ENCODE measurements around the gene FOXN1. TPM values are rescaled to one million over a fixed set of nuclear protein-coding genes. Genes with fewer than 3 reads are reported as not detected.

FOXN1 gene
- total RNA-seq, 4 donors from 2014 or later, result not detected

- H3K36me3 ChIP-seq, result peaks cover 0 to 65% (median 0%) of the 10 kb centered on the region in 3 donors
- DNase-seq, result no peak
These were observed 14.9 kb upstream of the FOXN1 start for GRCh38 chr17:28491286-28491685.

GRCh38 chr17:28491860-28492259, 14.3 kb upstream of the FOXN1 start:
- no peak for DNase-seq
- H3K27me3 ChIP-seq, result no peaks in the 10 kb centered on the region
- H3K4me3 ChIP-seq, result no peak overlapping the region
- no peaks in the 10 kb centered on the region for H3K4me1 ChIP-seq
- H3K36me3 ChIP-seq, result peaks cover 0 to 67% (median 0%) of the 10 kb centered on the region in 3 donors
- TF ChIP-seq CTCF (IDR thresholded peaks at IDR 0.05), result no peak
- TF ChIP-seq POLR2A (IDR thresholded peaks at IDR 0.05), result no peak
- no peaks in the 10 kb centered on the region for H3K9me3 ChIP-seq
- H3K27ac ChIP-seq, result no peak overlapping the region

More at GRCh38 chr17:28491286-28491685, 14.9 kb upstream of the FOXN1 start:
- H3K27ac ChIP-seq, result no peak overlapping the region
- H3K9me3 ChIP-seq, result no peaks in the 10 kb centered on the region
- no peak overlapping the region for H3K4me3 ChIP-seq
- H3K27me3 ChIP-seq, result no peaks in the 10 kb centered on the region
- H3K4me1 ChIP-seq, result no peaks in the 10 kb centered on the region
- TF ChIP-seq CTCF (IDR thresholded peaks at IDR 0.05), result no peak
- no peak for TF ChIP-seq POLR2A (IDR thresholded peaks at IDR 0.05)

GRCh38 chr17:28492352-28493310, 13.5 kb upstream of the FOXN1 start:
- Histone ChIP-seq H3K36me3 (peaks cover 0 to 63% (median 0%) of the 10 kb centered on the region in 3 donors), H3K27me3 (no peaks in the 10 kb centered on the region), H3K27ac (no peak overlapping the region), H3K4me3 (no peak overlapping the region), H3K9me3 (no peaks in the 10 kb centered on the region), H3K4me1 (no peaks in the 10 kb centered on the region)
- TF ChIP-seq CTCF (IDR thresholded peaks at IDR 0.05) (no peak), POLR2A (IDR thresholded peaks at IDR 0.05) (no peak)
- DNase-seq, result no peak

GRCh38 chr17:28493460-28493859, 12.7 kb upstream of the FOXN1 start:
- no peaks in the 10 kb centered on the region for H3K4me1 ChIP-seq
- no peaks in the 10 kb centered on the region for H3K9me3 ChIP-seq
- H3K4me3 ChIP-seq, result no peak overlapping the region
- TF ChIP-seq POLR2A (IDR thresholded peaks at IDR 0.05) (no peak), CTCF (IDR thresholded peaks at IDR 0.05) (no peak)
- no peaks in the 10 kb centered on the region for H3K27me3 ChIP-seq
- H3K27ac ChIP-seq, result no peak overlapping the region
- H3K36me3 ChIP-seq, result peaks cover 0 to 61% (median 0%) of the 10 kb centered on the region in 3 donors
- DNase-seq, result no peak

- Histone ChIP-seq H3K36me3 (peaks cover 0 to 50% (median 0%) of the 10 kb centered on the region in 3 donors), H3K4me1 (peaks cover 0 to 10% (median 0%) of the 10 kb centered on the region in 4 donors), H3K4me3 (no peak overlapping the region), H3K27ac (no peak overlapping the region), H3K9me3 (no peaks in the 10 kb centered on the region), H3K27me3 (no peaks in the 10 kb centered on the region)
- DNase-seq, result peak; percentile 69 to 85 (median 80)
- peak; percentile 71 to 89 (median 80) for TF ChIP-seq CTCF (IDR thresholded peaks at IDR 0.05)
- no peak for TF ChIP-seq POLR2A (IDR thresholded peaks at IDR 0.05)
These were observed 11.5 kb upstream of the FOXN1 start for GRCh38 chr17:28494445-28495188.
